GM23248 (cell line): Measurements from ENCODE around the gene ADAMTSL5. TPM values are rescaled to one million over a fixed set of nuclear protein-coding genes. Genes with fewer than 3 reads are reported as not detected.

Source experiments
- DNase-seq: peaks from one replicate; pipeline ENCODE4 v3.0.0-alpha.2; 2015
- H2AFZ ChIP-seq: fragments of 200-600 bp; sonication (generic); 2 replicates; pipeline ENCODE4 v1.6.1; 2016; ENCODE audit warnings: antibody characterized with exemption
- H3F3A ChIP-seq: fragments of 200-600 bp; sonication (generic); 2 replicates; pipeline ENCODE4 v1.6.1; 2016; ENCODE audit warnings: mild to moderate bottlenecking, antibody characterized with exemption, mixed run types; ENCODE audit not compliant: insufficient read depth
- H3K27ac ChIP-seq: fragments of 200-600 bp; sonication (generic); 2 replicates; pipeline ENCODE4 v1.5.1; 2016; ENCODE audit warnings: mild to moderate bottlenecking
- H3K27me3 ChIP-seq: fragments of 200-600 bp; sonication (generic); replicated peaks from 2 replicates; pipeline ENCODE4 v1.6.1; 2016; ENCODE audit warnings: mild to moderate bottlenecking; ENCODE audit not compliant: insufficient read depth
- H3K36me3 ChIP-seq: fragments of 200-600 bp; sonication (generic); 2 replicates; pipeline ENCODE4 v1.6.1; 2016; ENCODE audit warnings: low read depth, mild to moderate bottlenecking
- H3K4me1 ChIP-seq: fragments of 200-600 bp; sonication (generic); 2 replicates; pipeline ENCODE4 v1.6.1; 2016; ENCODE audit warnings: mild to moderate bottlenecking; ENCODE audit not compliant: insufficient read depth
- H3K4me2 ChIP-seq: fragments of 200-600 bp; sonication (generic); one replicate; pipeline ENCODE4 v1.6.1; 2016; ENCODE audit warnings: mild to moderate bottlenecking; ENCODE audit not compliant: unreplicated experiment
- H3K4me3 ChIP-seq: fragments of 200-600 bp; sonication (generic); 2 replicates; pipeline ENCODE4 v1.5.1; 2016; ENCODE audit warnings: mild to moderate bottlenecking
- H3K79me2 ChIP-seq: fragments of 200-600 bp; sonication (generic); 2 replicates; pipeline ENCODE4 v1.6.1; 2016; ENCODE audit warnings: mild to moderate bottlenecking; ENCODE audit not compliant: insufficient read depth
- H3K9ac ChIP-seq: fragments of 200-600 bp; sonication (generic); 2 replicates; pipeline ENCODE4 v1.6.1; 2016; ENCODE audit warnings: mild to moderate bottlenecking
- H3K9me2 ChIP-seq: fragments of 200-600 bp; sonication (generic); 2 replicates; pipeline ENCODE4 v1.6.1; 2016; ENCODE audit warnings: mixed run types, mild to moderate bottlenecking, moderate library complexity; ENCODE audit not compliant: insufficient read depth
- H3K9me3 ChIP-seq: fragments of 200-600 bp; sonication (generic); one replicate; pipeline ENCODE4 v1.6.1; 2017; ENCODE audit warnings: low read depth
- H4K20me1 ChIP-seq: fragments of 200-600 bp; sonication (generic); 2 replicates; pipeline ENCODE4 v1.6.0; 2016; ENCODE audit not compliant: insufficient read depth
- EZH2 ChIP-seq: fragments of 200-600 bp; sonication (generic); IDR thresholded peaks from 2 replicates; pipeline ENCODE4 v1.6.1; 2018; ENCODE audit warnings: antibody characterized with exemption, mild to moderate bottlenecking; ENCODE audit not compliant: insufficient read depth, poor library complexity, severe bottlenecking
- EZH2phosphoT487 ChIP-seq: fragments of 200-600 bp; sonication (generic); IDR thresholded peaks from 2 replicates; pipeline ENCODE4 v1.6.1; 2018; ENCODE audit warnings: antibody characterized with exemption, moderate library complexity, mild to moderate bottlenecking, low read depth; ENCODE audit not compliant: insufficient read depth
- WGBS, 2 experiments: methylation state at CpG; one replicate each; pipeline ENCODE4 v1.1.6; 2015 to 2017; ENCODE audit warnings: low lambda C conversion rate in 2 of 2, low coverage in 1 of 2; ENCODE audit errors: missing lambda C conversion rate in 2 of 2; 5-methylcytosine and 5-hydroxymethylcytosine counted together
- in situ Hi-C: fragments of 300-500 bp; cut with MboI; formaldehyde crosslinking; loops from 2 replicates; pipeline ENCODE4 v1.15.0; 2020
- polyA plus RNA-seq: library from polyadenylated mRNA; unstranded; fragments of >200 nt; fragmentation: Nextera tagmentation; extraction: Ambion mirVana; gene quantifications from 2 replicates; pipeline ENCODE4 v1.2.1, GENCODE V29; 2016
- total RNA-seq: library from RNA; depleted of rRNA; stranded (reverse); fragments of >200 nt; shearing (Covaris generic); gene quantifications from 2 replicates; pipeline ENCODE4 v1.2.3, GENCODE V29; 2014

ADAMTSL5 gene
- total and polyA plus RNA-seq, 2 experiments from 2014 or later: 19.3 to 31.7 TPM

DNA sequence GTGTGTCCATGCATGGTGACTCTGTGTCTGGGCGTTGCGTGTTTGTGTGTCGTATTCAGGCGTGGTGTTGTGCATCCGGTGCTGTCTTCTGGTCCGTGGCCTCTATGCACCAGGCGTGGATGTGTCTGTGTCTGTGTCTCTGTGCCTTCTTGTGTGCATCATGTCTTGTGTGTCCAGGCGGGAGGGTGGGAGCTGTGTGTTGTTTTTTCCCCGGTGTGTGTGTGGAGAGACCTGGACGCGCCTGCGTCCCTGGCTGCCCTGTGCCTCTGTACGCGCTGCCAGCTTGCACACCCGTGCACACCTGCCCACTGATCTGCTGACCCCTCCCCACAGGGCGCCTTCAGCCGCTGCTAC, 12.1 kb upstream of the ADAMTSL5 start:
- Histone ChIP-seq H3K4me2 (no peak overlapping the region), H3K36me3 (no peaks in the 10 kb centered on the region), H3K9me2 (no peaks in the 10 kb centered on the region), H3K9me3 (no peaks in the 10 kb centered on the region), H4K20me1 (no peaks in the 10 kb centered on the region), H3K4me3 (no peak overlapping the region), H3K27me3 (peaks cover 16% of the 10 kb centered on the region; the same call in 1 of the 2 replicates), H3K79me2 (no peaks in the 10 kb centered on the region), H2AFZ (no peak overlapping the region), H3K4me1 (no peaks in the 10 kb centered on the region), H3K9ac (no peak overlapping the region), H3K27ac (no peak overlapping the region), H3F3A (no peaks in the 10 kb centered on the region)
- TF ChIP-seq EZH2 (no peak), EZH2phosphoT487 (no peak)
- DNase-seq: no peak
- in situ Hi-C loops: no loop called here
- 38 to 41% methylated on average over 17 of the region's 17 CpGs for WGBS, 2 experiments

DNA sequence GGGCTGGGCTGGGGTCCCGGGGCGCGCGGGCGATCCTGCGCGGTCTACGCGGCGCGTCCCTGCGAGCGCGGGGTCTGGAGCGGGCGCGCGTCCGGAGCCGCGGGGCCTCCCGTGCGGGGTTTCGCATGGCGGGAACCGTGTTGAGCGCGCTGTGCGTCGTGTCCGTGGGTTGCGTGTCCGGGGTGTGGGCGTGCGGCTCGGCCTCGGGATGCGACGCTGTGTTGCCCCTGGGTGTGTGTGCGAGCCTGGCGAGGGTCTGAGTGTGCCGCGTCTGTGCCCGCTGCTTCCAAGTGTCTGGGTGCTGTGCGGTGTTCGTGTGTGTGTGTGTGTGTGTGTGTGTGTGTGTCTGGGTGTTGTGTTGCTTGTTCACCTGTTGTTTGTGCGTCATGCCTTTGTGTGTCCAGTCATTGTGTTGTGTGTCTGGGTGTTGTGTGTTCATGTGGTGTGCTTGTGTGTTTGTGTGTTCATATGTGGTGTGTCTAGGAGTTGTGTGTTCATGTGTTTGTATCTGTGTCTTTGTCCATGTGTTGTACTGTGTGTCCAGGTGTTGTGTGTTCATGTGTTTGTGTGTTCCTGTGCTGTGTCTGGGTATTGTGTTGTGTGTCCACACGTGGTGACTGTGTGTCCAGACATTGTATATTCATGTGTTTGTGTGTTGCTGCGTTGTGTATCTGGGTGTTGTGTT, 11.6 kb upstream of the ADAMTSL5 start:
- no peaks in the 10 kb centered on the region for H4K20me1 ChIP-seq
- in situ Hi-C loops: no loop called here
- no peaks in the 10 kb centered on the region for H3F3A ChIP-seq
- H3K4me1 ChIP-seq: no peaks in the 10 kb centered on the region
- peaks cover 16% of the 10 kb centered on the region; the same call in 1 of the 2 replicates for H3K27me3 ChIP-seq
- no peaks in the 10 kb centered on the region for H3K36me3 ChIP-seq
- H3K9me3 ChIP-seq: no peaks in the 10 kb centered on the region
- DNase-seq: no peak
- no peaks in the 10 kb centered on the region for H3K79me2 ChIP-seq
- H3K9ac ChIP-seq: no peak overlapping the region
- no peak overlapping the region for H3K4me2 ChIP-seq
- no peak overlapping the region for H3K4me3 ChIP-seq
- no peak overlapping the region for H3K27ac ChIP-seq
- no peaks in the 10 kb centered on the region for H3K9me2 ChIP-seq
- 13 to 14% methylated on average over 19 to 22 of the region's 49 CpGs for WGBS, 2 experiments
- TF ChIP-seq EZH2phosphoT487: no peak
- TF ChIP-seq EZH2: peak; percentile 58
- H2AFZ ChIP-seq: no peak overlapping the region

DNA sequence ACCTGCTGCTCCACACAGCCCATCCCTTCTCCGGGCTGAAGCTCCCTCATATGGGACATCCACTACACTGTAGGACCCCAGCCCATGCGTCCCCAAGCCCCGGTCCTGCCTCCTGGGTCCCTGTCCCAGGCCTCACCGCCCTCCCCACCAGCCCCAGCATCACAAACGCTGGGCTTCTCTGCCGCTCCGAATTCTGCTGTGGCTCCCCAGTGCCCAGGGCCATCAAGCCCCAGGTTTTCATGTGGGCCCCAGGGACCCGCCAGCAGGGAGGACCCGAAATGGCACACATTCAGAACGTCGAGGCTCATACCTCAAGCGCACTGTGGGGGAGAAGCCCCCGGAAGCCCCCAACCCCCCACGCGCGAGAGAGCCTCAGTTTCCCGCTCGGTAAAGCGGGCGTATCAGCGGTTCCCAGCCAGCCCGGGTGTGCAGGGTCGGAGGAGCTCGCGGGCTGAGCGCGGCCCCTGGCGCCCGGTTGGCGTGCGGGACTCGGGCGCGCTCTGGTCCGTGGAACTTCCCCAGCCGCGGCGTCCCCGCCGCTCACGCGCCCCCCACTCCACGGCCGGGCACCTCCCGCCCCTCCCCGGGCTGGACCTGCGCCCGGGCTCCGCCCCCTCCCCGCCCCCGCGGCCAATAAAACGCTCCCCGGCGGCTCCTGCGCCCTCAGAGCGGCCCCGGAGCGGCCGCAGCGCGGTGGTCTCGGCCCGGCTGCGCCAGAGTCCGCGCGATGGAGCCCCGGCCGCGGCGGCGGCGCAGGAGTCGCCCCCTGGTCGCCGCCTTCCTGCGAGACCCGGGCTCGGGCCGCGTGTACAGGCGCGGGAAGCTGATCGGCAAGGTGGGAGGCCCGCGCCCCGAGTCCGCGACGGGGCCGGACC, 10.8 kb upstream of the ADAMTSL5 start, which contains the start of gene PLK5:
PLK5 (plus strand) TSS at position 666 of the 875 bp plus-strand sequence. CDS start 2,920 bp downstream, outside the sequence.
- Histone ChIP-seq H3K4me3 (no peak within 1 kb of the TSS), H3K4me1 (no peaks in the 10 kb centered on the region), H3K79me2 (no peaks in the 10 kb centered on the region), H3K27me3 (peaks cover 16% of the 10 kb centered on the region; the same call in 1 of the 2 replicates), H3K9me3 (no peaks in the 10 kb centered on the region), H3K36me3 (no peaks in the 10 kb centered on the region), H3K4me2 (no peak within 1 kb of the TSS), H3K9ac (no peak within 1 kb of the TSS), H3K27ac (no peak within 1 kb of the TSS), H3K9me2 (no peaks in the 10 kb centered on the region), H3F3A (no peaks in the 10 kb centered on the region), H2AFZ (no peak within 1 kb of the TSS), H4K20me1 (no peaks in the 10 kb centered on the region)
- DNase-seq: no peak
- 5 to 7% methylated on average over 57 to 78 of the region's 92 CpGs for WGBS, 2 experiments
- TF ChIP-seq EZH2phosphoT487 (no peak), EZH2 (no peak)
- in situ Hi-C loops: no loop called here

DNA sequence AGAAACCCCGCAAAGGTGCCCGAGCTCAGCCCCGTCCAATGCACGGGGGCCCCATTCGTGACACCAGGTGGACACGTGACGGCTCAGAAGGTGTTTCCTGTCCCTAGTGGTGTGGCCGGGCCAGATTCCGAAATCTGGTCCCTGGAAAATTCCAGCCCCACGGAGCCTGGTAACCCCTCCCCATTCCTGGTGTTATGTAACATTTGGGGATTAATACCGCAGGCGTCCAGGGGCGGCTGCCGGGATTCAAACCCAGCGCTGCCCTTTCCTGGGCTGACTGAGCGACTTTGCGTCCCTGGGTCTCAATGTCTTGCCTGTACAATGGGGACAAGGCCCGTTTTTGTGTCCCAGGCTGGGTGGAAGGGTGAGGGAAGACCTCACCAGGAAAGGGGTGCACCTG, 10.0 kb upstream of the ADAMTSL5 start:
- H3K9ac ChIP-seq: no peak overlapping the region
- H4K20me1 ChIP-seq: no peaks in the 10 kb centered on the region
- no peak overlapping the region for H2AFZ ChIP-seq
- no peak overlapping the region for H3K27ac ChIP-seq
- H3K9me3 ChIP-seq: no peaks in the 10 kb centered on the region
- no peaks in the 10 kb centered on the region for H3F3A ChIP-seq
- no peaks in the 10 kb centered on the region for H3K4me1 ChIP-seq
- no peak overlapping the region for H3K4me2 ChIP-seq
- H3K9me2 ChIP-seq: no peaks in the 10 kb centered on the region
- peaks cover 16% of the 10 kb centered on the region; the same call in 1 of the 2 replicates for H3K27me3 ChIP-seq
- H3K4me3 ChIP-seq: no peak overlapping the region
- in situ Hi-C loops: no loop called here
- WGBS, 2 experiments: 54 to 58% methylated on average over 16 to 18 of the region's 18 CpGs
- TF ChIP-seq EZH2 (no peak), EZH2phosphoT487 (no peak)
- H3K36me3 ChIP-seq: no peaks in the 10 kb centered on the region
- DNase-seq: no peak
- H3K79me2 ChIP-seq: no peaks in the 10 kb centered on the region
